Activated CD4-positive, alpha-beta T cell treated with anti-CD3 and anti-CD28 coated beads for 4 hours (primary cell): Measurements from ENCODE around the gene NFKBIL1.
"Not testable (repeated sequence)": the region's sequence is repeated elsewhere in the genome, so short reads cannot be mapped to it uniquely, and the experiment has no call there.

ENCODE experiments used
- DNase-seq, 2 donors: peaks; one replicate each; pipeline ENCODE4 v3.0.0-alpha.2; 2020

NFKBIL1 gene

GRCh38 chr6:31582230-31582643 is 34.8 kb downstream of the NFKBIL1 start, which contains the start of gene LTB:
LTB (minus strand) TSS chr6:31582424; CDS start chr6:31582417, 7 bp downstream.
- DNase-seq = peak; percentile 64 to 74

- DNase-seq = peak; percentile 35 to 47
These were observed 38.1 kb downstream of the NFKBIL1 start for GRCh38 chr6:31585491-31585890.

GRCh38 chr6:31586008-31586407 is 38.6 kb downstream of the NFKBIL1 start, which contains the start of gene LST1:
LST1 (plus strand) TSS chr6:31586277; CDS start chr6:31587300, 1,023 bp downstream.
- DNase-seq = no peak

- no peak for DNase-seq
These were observed 39.3 kb downstream of the NFKBIL1 start for GRCh38 chr6:31586599-31587281.

GRCh38 chr6:31587791-31588777 is 40.7 kb downstream of the NFKBIL1 start:
- no peak for DNase-seq

- no peak for DNase-seq
These were observed 41.7 kb downstream of the NFKBIL1 start for GRCh38 chr6:31588871-31589650.

- DNase-seq = not testable (repeated sequence)
These were observed 43.3 kb downstream of the NFKBIL1 start for GRCh38 chr6:31590691-31591090.

GRCh38 chr6:31592396-31592771 is 45.0 kb downstream of the NFKBIL1 start:
- DNase-seq = no peak

GRCh38 chr6:31597006-31597405 is 49.6 kb downstream of the NFKBIL1 start:
- DNase-seq = peak; percentile 56 to 58

GRCh38 chr6:31607317-31607716 is 59.9 kb downstream of the NFKBIL1 start:
- no peak for DNase-seq
